Heart left ventricle (tissue), 16 donors: ENCODE data around the gene BRF1. TPM values are rescaled to one million over a fixed set of nuclear protein-coding genes. Genes with fewer than 3 reads are reported as not detected.

Source experiments
- ATAC-seq, 4 donors: fragments of 200-7000 bp; cut with Tn5 transposase; one replicate each; pipeline ENCODE4 v1.9.1; 2020 to 2022; ENCODE audit warnings: moderate library complexity in 4 of 4, mild to moderate bottlenecking in 3 of 4, moderate number of reproducible peaks in 1 of 4
- DNase-seq, 5 donors: peaks; one replicate each; pipeline ENCODE4 v3.0.0-alpha.2; 2020
- H3K27ac ChIP-seq, 12 donors: fragments of 200-600 bp; sonication (generic) in 4 of 12; one replicate each; pipeline versions ENCODE4 v1.5.0 to v1.8.0; 2016 to 2022; ENCODE audit warnings: mild to moderate bottlenecking in 2 of 12
- H3K27me3 ChIP-seq, 9 donors: fragments of 200-600 bp; sonication (generic) in 2 of 9; one replicate each; pipeline versions ENCODE4 v1.5.1 to v1.8.0; 2016 to 2022; ENCODE audit warnings: mild to moderate bottlenecking in 3 of 9
- H3K36me3 ChIP-seq, 9 donors: fragments of 200-600 bp; sonication (generic) in 2 of 9; one replicate each; pipeline versions ENCODE4 v1.5.0 to v1.8.0; 2018 to 2022; ENCODE audit warnings: mild to moderate bottlenecking in 2 of 9
- H3K4me1 ChIP-seq, 12 donors: fragments of 200-600 bp; sonication (generic) in 4 of 12; one replicate each; pipeline versions ENCODE4 v1.5.0 to v1.8.0; 2016 to 2022; ENCODE audit warnings: mild to moderate bottlenecking in 3 of 12
- H3K4me3 ChIP-seq, 12 donors: fragments of 200-600 bp; sonication (generic) in 4 of 12; one replicate each; pipeline versions ENCODE4 v1.5.0 to v1.8.0; 2017 to 2022; ENCODE audit warnings: mild to moderate bottlenecking in 9 of 12, moderate library complexity in 4 of 12
- H3K9me3 ChIP-seq, 12 donors: fragments of 200-600 bp; sonication (generic) in 4 of 12; one replicate each; pipeline versions ENCODE4 v1.5.0 to v1.8.0; 2016 to 2022; ENCODE audit warnings: mild to moderate bottlenecking in 1 of 12
- CTCF ChIP-seq, 12 donors: fragments of 200-600 bp; sonication (generic) in 4 of 12; IDR thresholded peaks; one replicate each; pipeline versions ENCODE4 v1.5.0 to v1.8.0; 2018 to 2022; ENCODE audit warnings: antibody characterized with exemption in 12 of 12, mild to moderate bottlenecking in 5 of 12
- POLR2A ChIP-seq, 2 donors: fragments of 450-650 bp; IDR thresholded peaks; one replicate each; pipeline ENCODE4 v1.6.1; 2017; ENCODE audit warnings: antibody characterized with exemption in 2 of 2, mild to moderate bottlenecking in 2 of 2, moderate library complexity in 2 of 2
- WGBS, 4 donors: extraction: QIAGEN DNeasy Blood & Tissue Kit in 2 of 4; methylation state at CpG; one replicate each; pipeline versions ENCODE4 v1.1.5 to v1.1.7; 2013 to 2018; 5-methylcytosine and 5-hydroxymethylcytosine counted together
- intact Hi-C, 10 donors: fragments of 100-400 bp; cut with DNase I; formaldehyde crosslinking; loops; one replicate each; pipeline versions ENCODE4 v1.11.1 to v1.14.2; 2022
- polyA plus RNA-seq, 2 donors: library from polyadenylated mRNA; stranded (reverse); fragments of 200-250 nt; gene quantifications; one replicate each; pipeline ENCODE4 v1.2.3, GENCODE V29; 2013
- total RNA-seq, 9 donors: library from RNA; depleted of rRNA in 2 of 9; stranded (reverse); fragments of >200 nt in 2 of 9; fragmentation: NEBNext Ultra II Directional in 3 of 9; extraction: Animal tissue kit (Norgen Biotek cat#: 25700) in 3 of 9; gene quantifications; one replicate each; pipeline versions ENCODE4 v1.1.0 to v1.2.4, GENCODE V29; 2016 to 2023
- donor health status: ischemic (EF 13 %, LVEDD 7.1; RV severe dilation, severe dysfunction).
- donor health status: healthy with polysubstance abuse.
- donor health status: DM: no; HTN: yes; CAD: no.
- donor health status: DM: no; HTN: no; CAD: no.
- donor health status: ischemic (EF 25% LVEDD 6.9; RV normal size, moderate dysfunction).
- donor health status: ischemic (EF 25% LVEDD 5.7; RV mildly dilated, moderate dysfunction).
- donor health status: healthy.
- donor health status: DM: yes; HTN: yes; CAD: no.
- donor health status: ischemic (EF 35%, LVEDD 5.7; RV mildly dilated, moderate dysfunction).
- donor health status: nonischemic (EF 11% LVEDD 7.7; RV severe dilation, severe dysfunction).
- donor health status: DM: yes; HTN: yes; CAD: no.
- donor health status: PGD.
- donor health status: ischemic (EF 29% LVEDD 5.4; RV normal size, mild dysfunction).
- donor health status: nonischemic (EF 23%, LVEDD 6.1; RV moderate dilation, normal function).

The BRF1 gene
- total and polyA plus RNA-seq, 11 donors, result 13.3 to 25.3 (median 18.7) TPM

- no peak overlapping the region for H3K27ac ChIP-seq
- DNase-seq (no peak), ATAC-seq (peak in 1 of 4 donors; percentile 10)
- intact Hi-C loops, result loop anchor here in 2 of 10 donors (10.0 kb wide), 2 partner anchors 68 to 192 kb away; no protein-coding TSS in a partner anchor
- no peak overlapping the region for H3K4me3 ChIP-seq
- WGBS, 4 donors, result 95 to 96% (median 96%) methylated on average over 8 to 9 of the region's 9 CpGs
- no peaks in the 10 kb centered on the region for H3K9me3 ChIP-seq
- H3K27me3 ChIP-seq, result no peaks in the 10 kb centered on the region
- no peak for TF ChIP-seq POLR2A (IDR thresholded peaks at IDR 0.05)
- no peak for TF ChIP-seq CTCF (IDR thresholded peaks at IDR 0.05)
- peaks cover 0 to 19% (median 5%) of the 10 kb centered on the region in 12 donors for H3K4me1 ChIP-seq
- peaks cover 0 to 12% (median 0%) of the 10 kb centered on the region in 9 donors for H3K36me3 ChIP-seq
Observed at GRCh38 chr14:105286759-105287144, 14.0 kb downstream of the BRF1 start.

GRCh38 chr14:105285174-105285573, 15.6 kb downstream of the BRF1 start:
- DNase-seq (no peak), ATAC-seq (no peak)
- Histone ChIP-seq H3K9me3 (no peaks in the 10 kb centered on the region), H3K4me1 (peaks cover 0 to 16% (median 9%) of the 10 kb centered on the region in 12 donors), H3K27ac (no peak overlapping the region), H3K4me3 (no peak overlapping the region), H3K36me3 (peaks cover 0 to 12% (median 0%) of the 10 kb centered on the region in 9 donors), H3K27me3 (no peaks in the 10 kb centered on the region)
- 89 to 91% (median 91%) methylated on average over 8 of the region's 8 CpGs for WGBS, 4 donors
- TF ChIP-seq CTCF (IDR thresholded peaks at IDR 0.05) (no peak), POLR2A (IDR thresholded peaks at IDR 0.05) (no peak)
- intact Hi-C loops, result loop anchor here in 2 of 10 donors (10.0 kb wide), 2 partner anchors 70 to 190 kb away; no protein-coding TSS in a partner anchor

GRCh38 chr14:105283899-105284298, 16.9 kb downstream of the BRF1 start:
- WGBS, 4 donors, result 60 to 68% (median 65%) methylated on average over 15 of the region's 15 CpGs
- Histone ChIP-seq H3K27me3 (no peaks in the 10 kb centered on the region), H3K27ac (no peak overlapping the region), H3K4me3 (no peak overlapping the region), H3K4me1 (peaks cover 0 to 16% (median 9%) of the 10 kb centered on the region in 12 donors), H3K9me3 (no peaks in the 10 kb centered on the region), H3K36me3 (peaks cover 0 to 12% (median 0%) of the 10 kb centered on the region in 9 donors)
- TF ChIP-seq POLR2A (IDR thresholded peaks at IDR 0.05) (no peak), CTCF (IDR thresholded peaks at IDR 0.05) (no peak)
- no peak for DNase-seq
- intact Hi-C loops, result loop anchor here in 9 of 10 donors (2.0 to 10.0 kb wide), 6 partner anchors 71 to 192 kb away; no protein-coding TSS in a partner anchor
- no peak for ATAC-seq

- Histone ChIP-seq H3K36me3 (peaks cover 0 to 12% (median 0%) of the 10 kb centered on the region in 9 donors), H3K27me3 (no peaks in the 10 kb centered on the region), H3K27ac (no peak overlapping the region), H3K9me3 (no peaks in the 10 kb centered on the region), H3K4me3 (no peak overlapping the region), H3K4me1 (peaks cover 0 to 16% (median 9%) of the 10 kb centered on the region in 12 donors)
- 81 to 84% (median 82%) methylated on average over 10 of the region's 10 CpGs for WGBS, 4 donors
- DNase-seq, result no peak
- no peak for ATAC-seq
- TF ChIP-seq CTCF (IDR thresholded peaks at IDR 0.05) (no peak), POLR2A (IDR thresholded peaks at IDR 0.05) (no peak)
- intact Hi-C loops, result loop anchor here in 9 of 10 donors (2.0 to 10.0 kb wide), 6 partner anchors 72 to 191 kb away; no protein-coding TSS in a partner anchor
Observed at GRCh38 chr14:105283028-105283427, 17.8 kb downstream of the BRF1 start.
